Activated B cell treated with CpG ODN at 0.5 μM for 24 hours (primary cell): Measurements from ENCODE around the gene C17orf100. TPM values are rescaled to one million over a fixed set of nuclear protein-coding genes. Genes with fewer than 3 reads are reported as not detected.

Experiments
- ATAC-seq: fragments of 200-7000 bp; cut with Tn5 transposase; one replicate; pipeline ENCODE4 v1.10.0; 2021; ENCODE audit warnings: low read depth, mild to moderate bottlenecking, moderate library complexity
- CTCF ChIA-PET: fragments of 350-600 bp; sonication (Branson Sonifier 250); formaldehyde crosslinking; loops from one replicate; lab custom pipeline; 2021; ENCODE audit warnings: antibody characterized with exemption; lab: Charles Lee
- POLR2A ChIA-PET: fragments of 350-600 bp; sonication (Branson Sonifier 250); formaldehyde crosslinking; loops from one replicate; lab custom pipeline; 2021; ENCODE audit warnings: antibody characterized with exemption; lab: Charles Lee
- DNase-seq: peaks from one replicate; pipeline ENCODE4 v3.0.0; 2022
- H3K27ac Mint-ChIP-seq: one replicate; pipeline ENCODE4 v1.8.0; 2020; ENCODE audit warnings: mixed read lengths
- H3K27me3 Mint-ChIP-seq: one replicate; pipeline ENCODE4 v1.8.0; 2021; ENCODE audit warnings: mixed read lengths
- H3K36me3 Mint-ChIP-seq: one replicate; pipeline ENCODE4 v1.8.0; 2021; ENCODE audit warnings: low read depth, mixed read lengths
- H3K4me1 Mint-ChIP-seq: one replicate; pipeline ENCODE4 v1.8.0; 2021; ENCODE audit warnings: mixed read lengths
- H3K4me3 Mint-ChIP-seq: one replicate; pipeline ENCODE4 v1.8.0; 2020; ENCODE audit warnings: mild to moderate bottlenecking, mixed read lengths
- H3K9me3 Mint-ChIP-seq: one replicate; pipeline ENCODE4 v1.8.0; 2020; ENCODE audit warnings: mixed read lengths
- intact Hi-C: fragments of 100-400 bp; cut with micrococcal nuclease; formaldehyde crosslinking; loops from one replicate; pipeline ENCODE4 v1.15.1; 2024
- total RNA-seq: library from RNA; stranded (reverse); gene quantifications from 2 replicates; pipeline ENCODE4 v1.2.3, GENCODE V29; 2022
- TF ChIP-seq, protein P1 (sequence below): fragments of 200-600 bp; IDR thresholded peaks from one replicate; pipeline ENCODE4 v1.8.0; 2022; ENCODE audit warnings: antibody characterized with exemption, mild to moderate bottlenecking

C17orf100 gene
- total RNA-seq, 1 donor from 2014 or later = 3.5 TPM

- CTCF ChIA-PET = no interaction called here
- no peak overlapping the region for H3K27ac Mint-ChIP-seq
- POLR2A ChIA-PET = interaction anchor here (0.7 kb wide), 1 partner anchor 168 kb away, joined by 3 read pairs; no protein-coding TSS in a partner anchor
- no peaks in the 10 kb centered on the region for H3K27me3 Mint-ChIP-seq
- H3K4me3 Mint-ChIP-seq = no peak overlapping the region
- peaks cover 2% of the 10 kb centered on the region for H3K9me3 Mint-ChIP-seq
- no peaks in the 10 kb centered on the region for H3K4me1 Mint-ChIP-seq
- no peak for ATAC-seq
- DNase-seq = no peak
- TF ChIP-seq, protein P1, sequence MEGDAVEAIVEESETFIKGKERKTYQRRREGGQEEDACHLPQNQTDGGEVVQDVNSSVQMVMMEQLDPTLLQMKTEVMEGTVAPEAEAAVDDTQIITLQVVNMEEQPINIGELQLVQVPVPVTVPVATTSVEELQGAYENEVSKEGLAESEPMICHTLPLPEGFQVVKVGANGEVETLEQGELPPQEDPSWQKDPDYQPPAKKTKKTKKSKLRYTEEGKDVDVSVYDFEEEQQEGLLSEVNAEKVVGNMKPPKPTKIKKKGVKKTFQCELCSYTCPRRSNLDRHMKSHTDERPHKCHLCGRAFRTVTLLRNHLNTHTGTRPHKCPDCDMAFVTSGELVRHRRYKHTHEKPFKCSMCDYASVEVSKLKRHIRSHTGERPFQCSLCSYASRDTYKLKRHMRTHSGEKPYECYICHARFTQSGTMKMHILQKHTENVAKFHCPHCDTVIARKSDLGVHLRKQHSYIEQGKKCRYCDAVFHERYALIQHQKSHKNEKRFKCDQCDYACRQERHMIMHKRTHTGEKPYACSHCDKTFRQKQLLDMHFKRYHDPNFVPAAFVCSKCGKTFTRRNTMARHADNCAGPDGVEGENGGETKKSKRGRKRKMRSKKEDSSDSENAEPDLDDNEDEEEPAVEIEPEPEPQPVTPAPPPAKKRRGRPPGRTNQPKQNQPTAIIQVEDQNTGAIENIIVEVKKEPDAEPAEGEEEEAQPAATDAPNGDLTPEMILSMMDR = no peak
- intact Hi-C loops = no loop called here
- peaks cover 74% of the 10 kb centered on the region for H3K36me3 Mint-ChIP-seq
These were observed 21.2 kb upstream of the C17orf100 start for GRCh38 chr17:6630390-6630789.

DNA sequence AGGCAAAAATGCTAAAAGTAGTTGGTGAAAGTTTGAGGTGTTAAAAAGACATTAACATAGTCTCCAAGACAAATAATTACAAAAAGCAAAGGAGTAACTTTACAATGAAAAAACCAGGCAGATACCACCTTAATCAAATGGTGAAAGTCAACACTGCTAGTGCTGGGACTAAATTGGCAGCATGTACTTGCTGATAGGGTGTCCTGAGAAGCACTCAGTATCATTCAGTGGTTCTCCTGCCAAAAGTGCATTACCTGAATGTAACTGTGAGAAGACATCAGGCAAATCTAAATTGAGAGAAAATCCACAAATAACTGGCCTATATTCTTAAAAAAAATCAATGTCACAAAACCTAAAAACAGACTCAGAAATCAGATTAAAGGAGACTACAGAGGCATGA is 19.0 kb upstream of the C17orf100 start:
- Mint-ChIP-seq H3K4me3 (no peak overlapping the region), H3K27me3 (no peaks in the 10 kb centered on the region), H3K27ac (no peak overlapping the region), H3K4me1 (no peaks in the 10 kb centered on the region), H3K9me3 (peaks cover 2% of the 10 kb centered on the region), H3K36me3 (peaks cover 59% of the 10 kb centered on the region)
- TF ChIP-seq, protein P1 = no peak
- ChIA-PET POLR2A (no interaction called here), CTCF (no interaction called here)
- DNase-seq (no peak), ATAC-seq (no peak)
- intact Hi-C loops = no loop called here

DNA sequence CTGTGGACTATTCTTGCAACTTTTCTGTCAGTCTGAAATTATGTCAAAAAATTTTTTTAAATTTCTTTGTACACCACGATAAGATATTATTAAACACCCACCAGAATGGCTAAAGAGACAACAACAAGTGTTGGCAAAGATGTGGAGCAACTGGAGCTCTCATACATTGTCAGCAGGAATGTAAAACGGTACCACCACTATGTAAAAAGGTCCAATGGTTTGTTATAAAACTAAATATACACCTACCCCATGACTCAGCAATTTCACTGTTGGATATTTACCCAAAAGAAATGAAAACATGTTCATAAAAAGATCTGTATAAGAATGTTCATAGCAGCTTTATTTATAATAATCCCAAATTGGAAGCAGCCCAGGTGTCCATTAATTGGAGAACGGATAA is 18.3 kb upstream of the C17orf100 start:
- H3K36me3 Mint-ChIP-seq = peaks cover 52% of the 10 kb centered on the region
- POLR2A ChIA-PET = no interaction called here
- H3K4me3 Mint-ChIP-seq = no peak overlapping the region
- TF ChIP-seq, protein P1 = no peak
- H3K4me1 Mint-ChIP-seq = peaks cover 5% of the 10 kb centered on the region
- H3K27ac Mint-ChIP-seq = no peak overlapping the region
- no peaks in the 10 kb centered on the region for H3K27me3 Mint-ChIP-seq
- peaks cover 2% of the 10 kb centered on the region for H3K9me3 Mint-ChIP-seq
- ATAC-seq (no peak), DNase-seq (no peak)
- intact Hi-C loops = no loop called here
- CTCF ChIA-PET = no interaction called here

DNA sequence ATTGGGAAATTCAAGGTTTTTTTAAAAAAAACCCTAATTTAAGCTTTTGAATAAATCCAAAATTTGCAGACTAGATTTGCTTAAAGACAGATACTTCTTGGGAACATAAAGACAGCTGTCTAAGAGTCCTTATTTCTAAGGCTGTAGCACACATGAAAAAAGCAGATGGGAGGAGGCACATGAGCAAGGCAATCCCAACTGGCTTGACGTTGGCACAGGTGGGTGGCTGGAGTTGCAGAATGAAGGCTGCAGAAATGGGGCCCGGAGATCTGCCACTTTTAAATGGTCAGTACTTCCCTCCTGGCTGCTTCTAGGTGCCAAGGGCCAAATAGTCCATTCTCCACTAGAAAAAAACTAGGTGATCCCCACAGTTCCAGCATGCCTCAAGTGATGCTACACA is 15.5 kb upstream of the C17orf100 start:
- no peaks in the 10 kb centered on the region for H3K27me3 Mint-ChIP-seq
- H3K9me3 Mint-ChIP-seq = peaks cover 2% of the 10 kb centered on the region
- ChIA-PET CTCF (interaction anchor here (0.6 to 0.9 kb wide), 2 partner anchors 141 to 163 kb away, joined by 3 read pairs; no protein-coding TSS in a partner anchor), POLR2A (no interaction called here)
- DNase-seq (no peak), ATAC-seq (no peak)
- H3K27ac Mint-ChIP-seq = no peak overlapping the region
- intact Hi-C loops = no loop called here
- H3K4me3 Mint-ChIP-seq = no peak overlapping the region
- peaks cover 39% of the 10 kb centered on the region for H3K36me3 Mint-ChIP-seq
- peaks cover 25% of the 10 kb centered on the region for H3K4me1 Mint-ChIP-seq
- TF ChIP-seq, protein P1 = no peak

- TF ChIP-seq, protein P1 = no peak
- no peaks in the 10 kb centered on the region for H3K27me3 Mint-ChIP-seq
- intact Hi-C loops = no loop called here
- no peak for ATAC-seq
- H3K4me1 Mint-ChIP-seq = peaks cover 31% of the 10 kb centered on the region
- peaks cover 2% of the 10 kb centered on the region for H3K9me3 Mint-ChIP-seq
- ChIA-PET CTCF (no interaction called here), POLR2A (no interaction called here)
- DNase-seq = no peak
- no peak overlapping the region for H3K4me3 Mint-ChIP-seq
- no peak overlapping the region for H3K27ac Mint-ChIP-seq
- H3K36me3 Mint-ChIP-seq = peaks cover 39% of the 10 kb centered on the region
These were observed 14.7 kb upstream of the C17orf100 start for GRCh38 chr17:6636616-6637457.
